ENCODE measurements around the gene ZSCAN2.
"Not testable (repeated sequence)": the region's sequence is repeated elsewhere in the genome, so short reads cannot be mapped to it uniquely, and the experiment has no call there.

- TF ChIP-seq CTCF (conservative IDR thresholded peaks at IDR 0.05; ENCODE audit: low read depth, low read length); EZH2 (IDR thresholded peaks at IDR 0.05; ENCODE audit: borderline replicate concordance, low read depth, low read length, poor library complexity, severe bottlenecking): not testable (repeated sequence)
These were observed 44.1 kb upstream of the ZSCAN2 start for GRCh38 chr15:84556690-84557089.
